ENCODE measurements around the gene PDP2.

The PDP2 gene

DNA sequence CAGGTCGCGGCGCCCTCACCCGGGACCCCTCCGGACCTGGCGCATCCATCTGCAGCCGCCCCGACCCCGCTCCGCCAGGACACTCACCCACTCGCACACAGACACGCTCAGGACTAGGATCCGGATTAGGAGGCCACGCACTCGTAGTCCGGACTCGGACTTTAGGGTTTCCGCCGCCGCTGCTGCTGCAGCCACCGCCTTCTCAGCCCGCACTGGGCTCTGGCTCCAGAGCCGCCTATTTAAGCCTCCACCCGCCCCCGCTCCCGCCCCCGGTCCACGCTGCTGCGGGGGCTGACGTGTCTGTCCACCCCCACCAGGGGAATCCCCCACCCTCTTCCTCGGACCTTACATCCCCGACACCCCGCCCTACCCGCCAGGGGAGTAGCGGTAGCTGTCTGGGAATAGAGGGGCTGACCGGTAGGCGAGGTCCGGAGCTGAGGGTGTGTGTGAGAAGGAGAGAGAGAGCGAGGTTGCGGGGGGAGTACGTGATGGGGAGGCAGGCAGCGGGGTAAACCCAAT lies 45.1 kb downstream of the PDP2 start, which contains the start of gene RRAD:
RRAD (minus strand) TSS at position 214 of the 519 bp plus-strand sequence. CDS start 356 bp downstream, outside the sequence.
- no peak for TF ChIP-seq EZH2 (IDR thresholded peaks at IDR 0.05; ENCODE audit: borderline replicate concordance, low read depth, low read length, severe bottlenecking)
- Histone ChIP-seq H3K9ac (ENCODE audit: low read depth, low read length) (no peak within 1 kb of the TSS), H3K9me3 (ENCODE audit: insufficient read depth, low read length, severe bottlenecking) (no peaks in the 10 kb centered on the region), H4K20me1 (ENCODE audit: insufficient read depth, low read length) (no peaks in the 10 kb centered on the region), H3K27ac (ENCODE audit: low read length) (no peak within 1 kb of the TSS), H2AFZ (ENCODE audit: low read depth, low read length) (no peak within 1 kb of the TSS), H3K27me3 (ENCODE audit: insufficient read depth, low read length, poor library complexity) (no peaks in the 10 kb centered on the region), H3K36me3 (ENCODE audit: insufficient read depth, low read length) (no peaks in the 10 kb centered on the region), H3K4me1 (ENCODE audit: insufficient read depth, low read length) (no peaks in the 10 kb centered on the region), H3K79me2 (ENCODE audit: insufficient read depth, low read length) (no peaks in the 10 kb centered on the region), H3K4me2 (ENCODE audit: insufficient read depth, low read length) (no peak within 1 kb of the TSS), H3K4me3 (ENCODE audit: low read depth in 1 of 2, low read length in 2 of 2) (no peak within 1 kb of the TSS)
- no peak for DNase-seq
- no peak for ATAC-seq (ENCODE audit: insufficient read depth, low read depth)

DNA sequence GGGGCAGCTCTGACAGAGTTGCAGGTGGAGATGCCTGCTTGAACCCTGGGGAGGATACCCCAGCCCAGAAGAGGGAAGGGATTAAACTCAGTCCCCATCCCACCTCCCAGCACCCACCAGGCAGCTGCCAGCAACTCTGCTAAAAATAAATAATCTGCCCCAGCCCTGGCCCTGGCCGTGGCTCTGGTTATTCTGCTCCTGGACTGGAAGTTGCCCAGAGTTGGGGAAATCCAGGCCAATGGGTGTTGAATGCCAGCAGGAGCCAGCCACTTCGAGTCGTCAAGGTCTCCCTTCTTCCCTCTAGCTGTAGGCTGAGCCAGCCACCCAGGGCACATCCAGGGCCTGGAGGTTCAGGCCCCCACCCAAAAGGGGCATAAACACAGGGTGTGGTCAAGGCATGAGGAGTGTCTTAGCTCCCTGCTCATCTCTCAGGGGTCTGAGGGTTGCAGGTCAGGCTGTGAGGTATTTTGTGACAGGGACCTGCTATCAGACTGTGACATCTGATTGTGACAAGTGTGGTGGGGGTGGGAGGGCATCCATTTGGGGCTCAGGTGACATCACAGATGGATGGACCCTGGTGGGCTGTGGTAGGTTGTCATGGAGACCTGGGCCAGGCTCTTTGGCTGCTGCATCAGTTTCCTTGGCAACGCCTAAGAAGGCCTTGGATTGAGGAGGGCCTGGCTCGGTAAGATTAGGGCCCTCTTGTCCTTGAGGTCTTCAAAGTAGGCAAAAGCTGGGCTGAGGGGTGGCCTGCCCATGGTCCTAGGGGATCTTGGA lies 46.0 kb downstream of the PDP2 start:
- Histone ChIP-seq H3K4me3 (ENCODE audit: low read depth in 1 of 2, low read length in 2 of 2) (no peak overlapping the region), H3K36me3 (ENCODE audit: insufficient read depth, low read length) (no peaks in the 10 kb centered on the region), H3K27ac (ENCODE audit: low read length) (no peak overlapping the region), H3K4me1 (ENCODE audit: insufficient read depth, low read length) (no peaks in the 10 kb centered on the region), H3K79me2 (ENCODE audit: insufficient read depth, low read length) (no peaks in the 10 kb centered on the region), H2AFZ (ENCODE audit: low read depth, low read length) (no peak overlapping the region), H4K20me1 (ENCODE audit: insufficient read depth, low read length) (no peaks in the 10 kb centered on the region), H3K9ac (ENCODE audit: low read depth, low read length) (no peak overlapping the region), H3K4me2 (ENCODE audit: insufficient read depth, low read length) (no peak overlapping the region), H3K9me3 (ENCODE audit: insufficient read depth, low read length, severe bottlenecking) (no peaks in the 10 kb centered on the region), H3K27me3 (ENCODE audit: insufficient read depth, low read length, poor library complexity) (no peaks in the 10 kb centered on the region)
- ATAC-seq (ENCODE audit: insufficient read depth, low read depth) (no peak), DNase-seq (no peak)
- TF ChIP-seq, protein P1, sequence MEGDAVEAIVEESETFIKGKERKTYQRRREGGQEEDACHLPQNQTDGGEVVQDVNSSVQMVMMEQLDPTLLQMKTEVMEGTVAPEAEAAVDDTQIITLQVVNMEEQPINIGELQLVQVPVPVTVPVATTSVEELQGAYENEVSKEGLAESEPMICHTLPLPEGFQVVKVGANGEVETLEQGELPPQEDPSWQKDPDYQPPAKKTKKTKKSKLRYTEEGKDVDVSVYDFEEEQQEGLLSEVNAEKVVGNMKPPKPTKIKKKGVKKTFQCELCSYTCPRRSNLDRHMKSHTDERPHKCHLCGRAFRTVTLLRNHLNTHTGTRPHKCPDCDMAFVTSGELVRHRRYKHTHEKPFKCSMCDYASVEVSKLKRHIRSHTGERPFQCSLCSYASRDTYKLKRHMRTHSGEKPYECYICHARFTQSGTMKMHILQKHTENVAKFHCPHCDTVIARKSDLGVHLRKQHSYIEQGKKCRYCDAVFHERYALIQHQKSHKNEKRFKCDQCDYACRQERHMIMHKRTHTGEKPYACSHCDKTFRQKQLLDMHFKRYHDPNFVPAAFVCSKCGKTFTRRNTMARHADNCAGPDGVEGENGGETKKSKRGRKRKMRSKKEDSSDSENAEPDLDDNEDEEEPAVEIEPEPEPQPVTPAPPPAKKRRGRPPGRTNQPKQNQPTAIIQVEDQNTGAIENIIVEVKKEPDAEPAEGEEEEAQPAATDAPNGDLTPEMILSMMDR (IDR thresholded peaks at IDR 0.05; ENCODE audit: borderline replicate concordance, extremely low read depth, low read length, poor library complexity, severe bottlenecking), result no peak
- no peak for TF ChIP-seq EZH2 (IDR thresholded peaks at IDR 0.05; ENCODE audit: borderline replicate concordance, low read depth, low read length, severe bottlenecking)

DNA sequence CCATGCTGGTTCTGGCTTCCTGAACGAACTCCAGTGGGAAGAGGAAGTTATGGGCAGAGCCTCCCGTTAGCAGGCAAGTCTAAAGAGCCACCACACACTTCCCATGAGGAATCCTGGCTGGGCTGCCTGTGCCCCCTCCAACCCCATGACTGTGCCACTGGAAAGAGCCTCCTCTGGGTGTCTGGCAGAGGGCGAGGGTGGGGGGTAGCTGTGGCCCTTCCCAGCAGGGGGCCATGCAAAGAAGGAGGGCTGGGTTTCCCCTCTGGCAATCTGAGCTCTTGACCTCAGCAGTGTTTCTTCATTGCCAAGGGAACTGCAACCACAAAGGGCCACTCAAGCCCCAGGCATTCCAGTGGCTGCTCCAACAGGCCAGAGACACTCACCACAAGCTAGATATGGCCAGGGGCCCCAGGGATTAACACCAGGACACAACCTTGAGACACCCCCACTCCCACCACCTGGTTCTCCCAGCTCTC lies 46.7 kb downstream of the PDP2 start:
- ATAC-seq (ENCODE audit: insufficient read depth, low read depth) (no peak), DNase-seq (no peak)
- Histone ChIP-seq H3K27me3 (ENCODE audit: insufficient read depth, low read length, poor library complexity) (no peaks in the 10 kb centered on the region), H3K9me3 (ENCODE audit: insufficient read depth, low read length, severe bottlenecking) (no peaks in the 10 kb centered on the region), H3K4me3 (ENCODE audit: low read depth in 1 of 2, low read length in 2 of 2) (no peak overlapping the region), H3K4me1 (ENCODE audit: insufficient read depth, low read length) (peaks cover under 1% of the 10 kb centered on the region; the same call in 1 of the 2 replicates), H3K27ac (ENCODE audit: low read length) (no peak overlapping the region), H3K4me2 (ENCODE audit: insufficient read depth, low read length) (no peak overlapping the region), H4K20me1 (ENCODE audit: insufficient read depth, low read length) (no peaks in the 10 kb centered on the region), H3K36me3 (ENCODE audit: insufficient read depth, low read length) (peaks cover 2% of the 10 kb centered on the region), H2AFZ (ENCODE audit: low read depth, low read length) (no peak overlapping the region), H3K9ac (ENCODE audit: low read depth, low read length) (no peak overlapping the region), H3K79me2 (ENCODE audit: insufficient read depth, low read length) (no peaks in the 10 kb centered on the region)
- TF ChIP-seq EZH2 (IDR thresholded peaks at IDR 0.05; ENCODE audit: borderline replicate concordance, low read depth, low read length, severe bottlenecking), result no peak
- TF ChIP-seq, protein P1 (IDR thresholded peaks at IDR 0.05; ENCODE audit: borderline replicate concordance, extremely low read depth, low read length, poor library complexity, severe bottlenecking), result no peak
